Measurements from ENCODE around the gene DDB1.
A peak's percentile ranks its signal among the peaks of the same experiment; 100 is the strongest.
"Not testable (repeated sequence)": the region's sequence is repeated elsewhere in the genome, so short reads cannot be mapped to it uniquely, and the experiment has no call there.

DDB1 gene

GRCh38 chr11:61268588-61269250, 64.2 kb downstream of the DDB1 start:
- DNase-seq (ENCODE audit: low spot score): no peak

GRCh38 chr11:61267437-61267841, 65.5 kb downstream of the DDB1 start:
- DNase-seq (ENCODE audit: low spot score): peak; percentile 61

GRCh38 chr11:61266602-61267001, 66.3 kb downstream of the DDB1 start:
- DNase-seq (ENCODE audit: low spot score): no peak

- no peak for DNase-seq (ENCODE audit: low spot score)
Observed at GRCh38 chr11:61265357-61265756, 67.5 kb downstream of the DDB1 start.

GRCh38 chr11:61264795-61265194, 68.1 kb downstream of the DDB1 start:
- DNase-seq (ENCODE audit: low spot score): no peak

- DNase-seq (ENCODE audit: low spot score): no peak
Observed at GRCh38 chr11:61264371-61264770, 68.5 kb downstream of the DDB1 start.

- no peak for DNase-seq (ENCODE audit: low spot score)
Observed at GRCh38 chr11:61259363-61259762, 73.5 kb downstream of the DDB1 start.

- no peak for DNase-seq (ENCODE audit: low spot score)
Observed at GRCh38 chr11:61258546-61258945, 74.4 kb downstream of the DDB1 start.

- no peak for DNase-seq (ENCODE audit: low spot score)
Observed at GRCh38 chr11:61256710-61257482, 76.0 kb downstream of the DDB1 start.

GRCh38 chr11:61254403-61255025, 78.4 kb downstream of the DDB1 start:
- DNase-seq (ENCODE audit: low spot score): peak; percentile 93

GRCh38 chr11:61252332-61252731, 80.6 kb downstream of the DDB1 start:
- not testable (repeated sequence) for DNase-seq (ENCODE audit: low spot score)

- DNase-seq (ENCODE audit: low spot score): not testable (repeated sequence)
Observed at GRCh38 chr11:61250796-61251765, 81.8 kb downstream of the DDB1 start.
